ENCODE results near the gene GALR3.

GRCh38 chr22:37774728-37775127 is 48.5 kb upstream of the GALR3 start:
- TF ChIP-seq CTCF (IDR thresholded peaks at IDR 0.05) (no peak), POLR2A (IDR thresholded peaks at IDR 0.05) (no peak), POLR2AphosphoS5 (IDR thresholded peaks at IDR 0.05; ENCODE audit: insufficient read depth in 1 of 2, low read depth in 1 of 2) (no peak)
